GM23248 (cell line): Measurements from ENCODE around the gene VPS52. TPM values are rescaled to one million over a fixed set of nuclear protein-coding genes. Genes with fewer than 3 reads are reported as not detected.
"Not testable (repeated sequence)": the region's sequence is repeated elsewhere in the genome, so short reads cannot be mapped to it uniquely, and the experiment has no call there.

Experiments
- DNase-seq: peaks from one replicate; pipeline ENCODE4 v3.0.0-alpha.2; 2015
- H2AFZ ChIP-seq: fragments of 200-600 bp; sonication (generic); 2 replicates; pipeline ENCODE4 v1.6.1; 2016; ENCODE audit warnings: antibody characterized with exemption
- H3F3A ChIP-seq: fragments of 200-600 bp; sonication (generic); 2 replicates; pipeline ENCODE4 v1.6.1; 2016; ENCODE audit warnings: mild to moderate bottlenecking, antibody characterized with exemption, mixed run types; ENCODE audit not compliant: insufficient read depth
- H3K27ac ChIP-seq: fragments of 200-600 bp; sonication (generic); 2 replicates; pipeline ENCODE4 v1.5.1; 2016; ENCODE audit warnings: mild to moderate bottlenecking
- H3K27me3 ChIP-seq: fragments of 200-600 bp; sonication (generic); replicated peaks from 2 replicates; pipeline ENCODE4 v1.6.1; 2016; ENCODE audit warnings: mild to moderate bottlenecking; ENCODE audit not compliant: insufficient read depth
- H3K36me3 ChIP-seq: fragments of 200-600 bp; sonication (generic); 2 replicates; pipeline ENCODE4 v1.6.1; 2016; ENCODE audit warnings: low read depth, mild to moderate bottlenecking
- H3K4me1 ChIP-seq: fragments of 200-600 bp; sonication (generic); 2 replicates; pipeline ENCODE4 v1.6.1; 2016; ENCODE audit warnings: mild to moderate bottlenecking; ENCODE audit not compliant: insufficient read depth
- H3K4me2 ChIP-seq: fragments of 200-600 bp; sonication (generic); one replicate; pipeline ENCODE4 v1.6.1; 2016; ENCODE audit warnings: mild to moderate bottlenecking; ENCODE audit not compliant: unreplicated experiment
- H3K4me3 ChIP-seq: fragments of 200-600 bp; sonication (generic); 2 replicates; pipeline ENCODE4 v1.5.1; 2016; ENCODE audit warnings: mild to moderate bottlenecking
- H3K79me2 ChIP-seq: fragments of 200-600 bp; sonication (generic); 2 replicates; pipeline ENCODE4 v1.6.1; 2016; ENCODE audit warnings: mild to moderate bottlenecking; ENCODE audit not compliant: insufficient read depth
- H3K9ac ChIP-seq: fragments of 200-600 bp; sonication (generic); 2 replicates; pipeline ENCODE4 v1.6.1; 2016; ENCODE audit warnings: mild to moderate bottlenecking
- H3K9me2 ChIP-seq: fragments of 200-600 bp; sonication (generic); 2 replicates; pipeline ENCODE4 v1.6.1; 2016; ENCODE audit warnings: mixed run types, mild to moderate bottlenecking, moderate library complexity; ENCODE audit not compliant: insufficient read depth
- H3K9me3 ChIP-seq: fragments of 200-600 bp; sonication (generic); one replicate; pipeline ENCODE4 v1.6.1; 2017; ENCODE audit warnings: low read depth
- H4K20me1 ChIP-seq: fragments of 200-600 bp; sonication (generic); 2 replicates; pipeline ENCODE4 v1.6.0; 2016; ENCODE audit not compliant: insufficient read depth
- EZH2 ChIP-seq: fragments of 200-600 bp; sonication (generic); IDR thresholded peaks from 2 replicates; pipeline ENCODE4 v1.6.1; 2018; ENCODE audit warnings: antibody characterized with exemption, mild to moderate bottlenecking; ENCODE audit not compliant: insufficient read depth, poor library complexity, severe bottlenecking
- EZH2phosphoT487 ChIP-seq: fragments of 200-600 bp; sonication (generic); IDR thresholded peaks from 2 replicates; pipeline ENCODE4 v1.6.1; 2018; ENCODE audit warnings: antibody characterized with exemption, moderate library complexity, mild to moderate bottlenecking, low read depth; ENCODE audit not compliant: insufficient read depth
- WGBS, 2 experiments: methylation state at CpG; one replicate each; pipeline ENCODE4 v1.1.6; 2015 to 2017; ENCODE audit warnings: low lambda C conversion rate in 2 of 2, low coverage in 1 of 2; ENCODE audit errors: missing lambda C conversion rate in 2 of 2; 5-methylcytosine and 5-hydroxymethylcytosine counted together
- in situ Hi-C: fragments of 300-500 bp; cut with MboI; formaldehyde crosslinking; loops from 2 replicates; pipeline ENCODE4 v1.15.0; 2020
- polyA plus RNA-seq: library from polyadenylated mRNA; unstranded; fragments of >200 nt; fragmentation: Nextera tagmentation; extraction: Ambion mirVana; gene quantifications from 2 replicates; pipeline ENCODE4 v1.2.1, GENCODE V29; 2016
- total RNA-seq: library from RNA; depleted of rRNA; stranded (reverse); fragments of >200 nt; shearing (Covaris generic); gene quantifications from 2 replicates; pipeline ENCODE4 v1.2.3, GENCODE V29; 2014

The VPS52 gene
- total and polyA plus RNA-seq, 2 experiments from 2014 or later: 32.3 to 33.9 TPM

- no peak overlapping the region for H3K27ac ChIP-seq
- no peaks in the 10 kb centered on the region for H3K9me2 ChIP-seq
- H3K4me1 ChIP-seq: peaks cover 13% of the 10 kb centered on the region
- no peaks in the 10 kb centered on the region for H3F3A ChIP-seq
- WGBS, 2 experiments: 91 to 93% methylated on average over 22 of the region's 22 CpGs
- H3K36me3 ChIP-seq: peaks cover 43% of the 10 kb centered on the region; the same call in 1 of the 2 replicates
- peak overlapping the region; percentile 98; the same call in 1 of the 2 replicates for H3K4me3 ChIP-seq
- H2AFZ ChIP-seq: no peak overlapping the region
- TF ChIP-seq EZH2 (no peak), EZH2phosphoT487 (no peak)
- no peaks in the 10 kb centered on the region for H4K20me1 ChIP-seq
- H3K79me2 ChIP-seq: peaks cover 86% of the 10 kb centered on the region
- peak overlapping the region; percentile 94; the same call in 1 of the 2 replicates for H3K9ac ChIP-seq
- in situ Hi-C loops: no loop called here
- no peaks in the 10 kb centered on the region for H3K9me3 ChIP-seq
- no peaks in the 10 kb centered on the region for H3K27me3 ChIP-seq
- H3K4me2 ChIP-seq: peak overlapping the region; percentile 99
- DNase-seq: no peak
Observed at GRCh38 chr6:33286946-33287914, 15.6 kb upstream of the VPS52 start.

DNA sequence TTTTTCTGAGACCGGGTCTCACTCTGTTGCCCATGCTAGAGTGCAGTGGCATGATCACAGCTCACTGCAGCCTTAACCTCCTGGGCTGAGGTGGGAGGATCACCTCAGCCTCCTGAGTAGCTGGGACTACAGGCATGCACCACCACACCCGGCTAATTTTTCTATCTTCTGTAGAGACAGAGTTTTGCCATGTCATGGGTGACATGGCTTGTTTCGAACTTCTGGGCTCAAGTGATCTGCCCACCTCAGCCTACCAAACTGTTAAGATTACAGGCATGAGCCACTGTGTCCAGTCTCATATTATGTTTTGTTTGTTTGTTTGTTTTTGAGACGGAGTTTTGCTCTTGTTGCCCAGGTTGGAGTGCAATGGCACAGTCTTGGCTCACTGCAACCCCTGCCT is 13.5 kb upstream of the VPS52 start:
- DNase-seq, H3K27ac ChIP-seq, H3K27me3 ChIP-seq, H2AFZ ChIP-seq, H3K9me2 ChIP-seq, H3K4me2 ChIP-seq, H3K9me3 ChIP-seq, H3K9ac ChIP-seq, H4K20me1 ChIP-seq, H3K4me1 ChIP-seq, H3F3A ChIP-seq, in situ Hi-C loops, H3K4me3 ChIP-seq: not testable (repeated sequence)
- WGBS, 2 experiments: 78 to 88% methylated on average over 4 of the region's 4 CpGs
- Histone ChIP-seq H3K79me2 (peaks cover 71% of the 10 kb centered on the region), H3K36me3 (peaks cover 44% of the 10 kb centered on the region; the same call in 1 of the 2 replicates)

DNA sequence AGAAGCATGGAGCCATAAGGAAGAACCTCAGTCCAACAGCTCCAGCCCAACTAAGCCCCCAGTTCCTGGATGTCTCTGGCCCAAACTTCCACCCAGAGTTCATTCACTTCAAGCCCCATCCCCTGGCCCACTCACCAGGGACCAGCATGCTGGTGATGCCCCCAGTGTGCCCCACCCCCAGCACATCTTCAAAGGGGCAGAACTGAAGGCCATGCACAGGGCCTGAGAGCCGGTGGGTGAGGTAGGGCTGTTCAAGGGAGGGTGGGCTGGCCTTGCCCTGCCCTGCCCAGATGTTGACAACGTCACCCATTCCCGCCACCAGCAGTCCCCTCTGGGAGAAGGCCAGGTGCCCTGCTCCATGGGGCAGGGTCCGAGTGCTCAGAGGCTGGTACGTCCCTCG is 8.9 kb upstream of the VPS52 start:
- Histone ChIP-seq H3F3A (peaks cover 29% of the 10 kb centered on the region), H3K27me3 (no peaks in the 10 kb centered on the region), H2AFZ (no peak overlapping the region), H3K4me1 (peaks cover 11% of the 10 kb centered on the region), H4K20me1 (no peaks in the 10 kb centered on the region), H3K9ac (no peak overlapping the region), H3K27ac (no peak overlapping the region), H3K36me3 (peaks cover 38% of the 10 kb centered on the region; the same call in 1 of the 2 replicates), H3K4me3 (no peak overlapping the region), H3K4me2 (no peak overlapping the region), H3K9me3 (no peaks in the 10 kb centered on the region), H3K9me2 (no peaks in the 10 kb centered on the region), H3K79me2 (peaks cover 36% of the 10 kb centered on the region)
- TF ChIP-seq EZH2 (no peak), EZH2phosphoT487 (no peak)
- 67 to 68% methylated on average over 6 of the region's 6 CpGs for WGBS, 2 experiments
- in situ Hi-C loops: no loop called here
- no peak for DNase-seq

DNA sequence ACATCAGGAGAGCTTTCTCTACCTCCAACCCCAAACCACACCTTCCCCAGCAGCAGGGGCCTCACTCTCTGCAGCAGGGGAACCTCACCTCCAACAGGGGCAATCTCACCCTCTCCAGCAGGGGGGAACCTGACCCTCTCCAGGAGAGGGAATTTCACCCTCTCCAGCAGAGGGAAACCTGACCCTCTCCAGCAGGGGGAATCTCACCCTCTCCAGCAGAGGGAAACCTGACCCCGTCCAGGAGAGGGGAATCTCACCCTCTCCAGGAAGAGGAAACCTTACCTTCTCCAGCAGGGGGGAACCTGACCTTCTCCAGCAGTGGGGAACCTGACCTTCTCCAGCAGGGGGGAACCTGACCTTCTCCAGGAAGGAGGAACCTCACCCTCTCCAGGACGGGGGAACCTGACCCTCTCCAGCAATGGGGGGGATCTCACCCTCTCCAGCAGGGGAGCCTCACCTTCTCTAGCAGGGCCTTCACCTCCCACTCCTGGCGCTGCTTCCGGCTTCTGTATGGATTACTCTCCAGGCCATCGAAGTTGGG is 8.4 kb upstream of the VPS52 start:
- no peak for TF ChIP-seq EZH2
- no peak for TF ChIP-seq EZH2phosphoT487
- Histone ChIP-seq H3K79me2 (peaks cover 36% of the 10 kb centered on the region), H3K9me3 (no peaks in the 10 kb centered on the region), H3F3A (peaks cover 34% of the 10 kb centered on the region), H3K9me2 (no peaks in the 10 kb centered on the region), H3K27me3 (no peaks in the 10 kb centered on the region), H2AFZ (no peak overlapping the region), H3K4me2 (no peak overlapping the region), H3K4me1 (peaks cover 16% of the 10 kb centered on the region), H3K36me3 (peaks cover 39% of the 10 kb centered on the region; the same call in 1 of the 2 replicates), H4K20me1 (no peaks in the 10 kb centered on the region; the same call in 1 of the 2 replicates), H3K9ac (no peak overlapping the region), H3K4me3 (no peak overlapping the region), H3K27ac (no peak overlapping the region)
- peak; percentile 72 for DNase-seq
- 67 to 81% methylated on average over 4 to 5 of the region's 5 CpGs for WGBS, 2 experiments
- in situ Hi-C loops: no loop called here
